SK-N-MC (cell line): ENCODE data around the gene CABP4.

ENCODE experiments used
- DNase-seq: peaks from one replicate; pipeline ENCODE4 v3.0.0-alpha.2; 2011; ENCODE audit warnings: low read depth, low spot score
- H3K27ac ChIP-seq: fragments of 200-600 bp; sonication (generic); 2 replicates; pipeline ENCODE4 v1.5.1; 2016; ENCODE audit warnings: mixed run types
- H3K36me3 ChIP-seq: fragments of 200-600 bp; sonication (generic); 2 replicates; pipeline ENCODE4 v1.6.1; 2017; ENCODE audit warnings: antibody characterized with exemption, low read length, mixed read lengths; ENCODE audit not compliant: insufficient read depth
- H3K4me3 ChIP-seq: fragments of 200-600 bp; sonication (generic); 2 replicates; pipeline ENCODE4 v1.5.1; 2016
- H3K9ac ChIP-seq: fragments of 200-600 bp; sonication (generic); 2 replicates; pipeline ENCODE4 v1.8.0; 2017; ENCODE audit warnings: mixed run types, mixed read lengths; ENCODE audit not compliant: insufficient read length
- H3K9me3 ChIP-seq: fragments of 200-600 bp; sonication (generic); 2 replicates; pipeline ENCODE4 v1.6.1; 2017; ENCODE audit warnings: low read depth, mild to moderate bottlenecking, antibody characterized with exemption, low read length, moderate library complexity, mixed read lengths
- EZH2 ChIP-seq: fragments of 200-600 bp; sonication (generic); IDR thresholded peaks from one replicate; pipeline ENCODE4 v1.6.1; 2017; ENCODE audit warnings: antibody characterized with exemption
- FOXP2 ChIP-seq: optimal IDR thresholded peaks from 2 replicates; pipeline ENCODE3; 2011; ENCODE audit warnings: mild to moderate bottlenecking, moderate library complexity; ENCODE audit not compliant: insufficient read depth; ENCODE audit errors: extremely low read length, control extremely low read depth
- POLR2AphosphoS5 ChIP-seq: IDR thresholded peaks from 2 replicates; pipeline ENCODE4 v1.6.1; 2012; ENCODE audit warnings: mild to moderate bottlenecking, low read depth, low read length, borderline replicate concordance

Gene CABP4

GRCh38 chr11:67445515-67445914 lies 9.6 kb upstream of the CABP4 start:
- Histone ChIP-seq H3K9ac (no peak overlapping the region), H3K4me3 (no peak overlapping the region), H3K9me3 (no peaks in the 10 kb centered on the region), H3K36me3 (peaks cover 3% of the 10 kb centered on the region; the same call in 1 of the 2 replicates), H3K27ac (no peak overlapping the region)
- DNase-seq: no peak
- no peak for TF ChIP-seq EZH2
- TF ChIP-seq POLR2AphosphoS5: no peak
- TF ChIP-seq FOXP2: no peak

- H3K9me3 ChIP-seq: no peaks in the 10 kb centered on the region
- H3K4me3 ChIP-seq: no peak overlapping the region
- no peak for DNase-seq
- H3K36me3 ChIP-seq: no peaks in the 10 kb centered on the region
- no peak for TF ChIP-seq POLR2AphosphoS5
- no peak for TF ChIP-seq FOXP2
- TF ChIP-seq EZH2: no peak
- no peak overlapping the region for H3K27ac ChIP-seq
- no peak overlapping the region for H3K9ac ChIP-seq
Observed at GRCh38 chr11:67448220-67448609, 6.9 kb upstream of the CABP4 start.

- no peaks in the 10 kb centered on the region for H3K9me3 ChIP-seq
- no peak overlapping the region for H3K27ac ChIP-seq
- no peak overlapping the region for H3K9ac ChIP-seq
- no peak for DNase-seq
- no peak for TF ChIP-seq EZH2
- no peak for TF ChIP-seq POLR2AphosphoS5
- TF ChIP-seq FOXP2: no peak
- no peak overlapping the region for H3K4me3 ChIP-seq
- H3K36me3 ChIP-seq: no peaks in the 10 kb centered on the region
Observed at GRCh38 chr11:67449116-67449844, 5.9 kb upstream of the CABP4 start.

GRCh38 chr11:67450796-67451657 lies 4.1 kb upstream of the CABP4 start:
- Histone ChIP-seq H3K27ac (no peak overlapping the region), H3K36me3 (no peaks in the 10 kb centered on the region), H3K4me3 (no peak overlapping the region), H3K9ac (no peak overlapping the region), H3K9me3 (no peaks in the 10 kb centered on the region)
- TF ChIP-seq EZH2 (no peak), FOXP2 (no peak)
- no peak for DNase-seq

- H3K9ac ChIP-seq: no peak overlapping the region
- H3K36me3 ChIP-seq: no peaks in the 10 kb centered on the region
- no peak for DNase-seq
- TF ChIP-seq EZH2 (no peak), POLR2AphosphoS5 (no peak), FOXP2 (no peak)
- no peaks in the 10 kb centered on the region for H3K9me3 ChIP-seq
- no peak overlapping the region for H3K27ac ChIP-seq
- H3K4me3 ChIP-seq: no peak overlapping the region
Observed at GRCh38 chr11:67451658-67451976, 3.5 kb upstream of the CABP4 start.

GRCh38 chr11:67452141-67452952 lies 2.8 kb upstream of the CABP4 start, which contains the start of gene GPR152:
Gene GPR152, minus strand, starts transcription at chr11:67452729. Its CDS starts 5 bp downstream, at chr11:67452724.
- no peak for DNase-seq
- H3K9ac ChIP-seq: no peak within 1 kb of the TSS
- TF ChIP-seq POLR2AphosphoS5 (no peak), FOXP2 (no peak), EZH2 (no peak)
- no peaks in the 10 kb centered on the region for H3K9me3 ChIP-seq
- H3K4me3 ChIP-seq: no peak within 1 kb of the TSS
- no peak within 1 kb of the TSS for H3K27ac ChIP-seq
- H3K36me3 ChIP-seq: no peaks in the 10 kb centered on the region

GRCh38 chr11:67453816-67454732 lies 1.1 kb upstream of the CABP4 start:
- no peak for DNase-seq
- no peaks in the 10 kb centered on the region for H3K36me3 ChIP-seq
- no peaks in the 10 kb centered on the region for H3K9me3 ChIP-seq
- H3K9ac ChIP-seq: no peak overlapping the region
- no peak overlapping the region for H3K27ac ChIP-seq
- no peak for TF ChIP-seq FOXP2
- no peak for TF ChIP-seq POLR2AphosphoS5
- TF ChIP-seq EZH2: no peak
- no peak overlapping the region for H3K4me3 ChIP-seq
